OCI-LY1 (cell line): ENCODE data around the gene IMMP2L.

Source experiments
- EZH2 ChIP-seq: fragments of 200-600 bp; sonication (generic), shearing (Covaris generic); IDR thresholded peaks from 2 replicates; pipeline ENCODE4 v1.8.0; 2017; ENCODE audit warnings: borderline replicate concordance, mixed run types, mild to moderate bottlenecking, antibody characterized with exemption, low read length, moderate library complexity, mixed read lengths
- TF ChIP-seq, protein P1 (sequence below): fragments of 200-600 bp; sonication (generic), shearing (Covaris generic); IDR thresholded peaks from 2 replicates; pipeline ENCODE4 v1.5.1; 2017; ENCODE audit warnings: mild to moderate bottlenecking, antibody characterized with exemption, low read length, moderate library complexity, mixed read lengths

DNA sequence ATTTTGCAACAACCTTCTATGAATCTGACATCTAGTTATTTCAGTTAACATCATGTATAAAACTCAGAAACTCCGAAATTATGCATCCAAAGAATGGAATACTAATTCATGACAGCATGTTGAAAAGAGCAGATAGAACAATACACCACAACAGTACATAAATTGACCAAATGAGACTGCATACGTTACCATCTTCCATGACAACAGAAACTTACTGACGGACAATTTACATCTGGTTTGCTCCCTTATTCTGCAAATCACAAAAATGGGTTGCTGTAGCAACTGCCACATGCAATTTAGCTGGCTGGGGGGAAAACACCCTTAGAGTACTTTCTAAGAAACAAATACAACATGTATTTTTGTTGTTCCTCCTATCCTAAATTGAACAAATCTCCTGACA, 457.0 kb downstream of the IMMP2L start:
- TF ChIP-seq, protein P1, sequence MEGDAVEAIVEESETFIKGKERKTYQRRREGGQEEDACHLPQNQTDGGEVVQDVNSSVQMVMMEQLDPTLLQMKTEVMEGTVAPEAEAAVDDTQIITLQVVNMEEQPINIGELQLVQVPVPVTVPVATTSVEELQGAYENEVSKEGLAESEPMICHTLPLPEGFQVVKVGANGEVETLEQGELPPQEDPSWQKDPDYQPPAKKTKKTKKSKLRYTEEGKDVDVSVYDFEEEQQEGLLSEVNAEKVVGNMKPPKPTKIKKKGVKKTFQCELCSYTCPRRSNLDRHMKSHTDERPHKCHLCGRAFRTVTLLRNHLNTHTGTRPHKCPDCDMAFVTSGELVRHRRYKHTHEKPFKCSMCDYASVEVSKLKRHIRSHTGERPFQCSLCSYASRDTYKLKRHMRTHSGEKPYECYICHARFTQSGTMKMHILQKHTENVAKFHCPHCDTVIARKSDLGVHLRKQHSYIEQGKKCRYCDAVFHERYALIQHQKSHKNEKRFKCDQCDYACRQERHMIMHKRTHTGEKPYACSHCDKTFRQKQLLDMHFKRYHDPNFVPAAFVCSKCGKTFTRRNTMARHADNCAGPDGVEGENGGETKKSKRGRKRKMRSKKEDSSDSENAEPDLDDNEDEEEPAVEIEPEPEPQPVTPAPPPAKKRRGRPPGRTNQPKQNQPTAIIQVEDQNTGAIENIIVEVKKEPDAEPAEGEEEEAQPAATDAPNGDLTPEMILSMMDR = no peak
- no peak for TF ChIP-seq EZH2
